T-cell (primary cell): ENCODE measurements around the gene UPK3A. TPM values are rescaled to one million over a fixed set of nuclear protein-coding genes. Genes with fewer than 3 reads are reported as not detected.
A peak's percentile ranks its signal among the peaks of the same experiment; 100 is the strongest.

ENCODE experiments used
- ATAC-seq, 4 experiments: fragments of 200-7000 bp in 3 of 4; fragments of 150-1000 bp in 1 of 4; cut with Tn5 transposase; replicated peaks in 1 of 4; 1 replicate in 3 of 4; 2 replicates in 1 of 4; pipeline ENCODE4 v1.10.0; 2021; ENCODE audit warnings: moderate library complexity in 3 of 4, mild to moderate bottlenecking in 2 of 4, moderate number of reproducible peaks in 1 of 4
- CTCF ChIA-PET, 2 donors: fragments of 300-600 bp; sonication (Branson Sonifier 250); formaldehyde crosslinking; loops; one replicate each; lab custom pipeline; 2022; ENCODE audit warnings: antibody characterized with exemption in 2 of 2; lab: Charles Lee
- POLR2A ChIA-PET, 2 donors: fragments of 300-600 bp; sonication (Branson Sonifier 250); formaldehyde crosslinking; loops; one replicate each; lab custom pipeline; 2022; ENCODE audit warnings: antibody characterized with exemption in 2 of 2; lab: Charles Lee
- DNase-seq, 35 experiments: peaks; one replicate each; pipeline versions ENCODE4 v3.0.0 to v3.0.0-alpha.2; 2013 to 2023
- H3K27ac ChIP-seq: one replicate; pipeline ENCODE4 v1.5.1; 2013; ENCODE audit warnings: low read length
- H3K27me3 ChIP-seq, 2 experiments: replicated peaks in 1 of 2; 1 replicate in 1 of 2; 2 replicates in 1 of 2; pipeline versions ENCODE4 v1.6.1 to v1.7.0; 2013; ENCODE audit warnings: low read length in 1 of 2, mixed read lengths in 1 of 2; ENCODE audit not compliant: control insufficient read depth in 2 of 2, insufficient read depth in 2 of 2; ENCODE audit errors: extremely low read depth in 1 of 2
- H3K36me3 ChIP-seq, 2 donors: 1 replicate in 1 of 2; 2 replicates in 1 of 2; pipeline versions ENCODE4 v1.6.1 to v1.7.0; 2013; ENCODE audit warnings: low read length in 1 of 2; ENCODE audit not compliant: control insufficient read depth in 2 of 2, insufficient read depth in 1 of 2; ENCODE audit errors: extremely low read depth in 1 of 2
- H3K4me1 ChIP-seq, 2 experiments: 1 replicate in 1 of 2; 2 replicates in 1 of 2; pipeline versions ENCODE4 v1.6.1 to v1.7.0; 2013; ENCODE audit warnings: low read length in 2 of 2, mixed read lengths in 1 of 2; ENCODE audit not compliant: insufficient read depth in 2 of 2, control insufficient read depth in 1 of 2; ENCODE audit errors: extremely low read depth in 1 of 2
- H3K4me3 ChIP-seq, 2 donors: 1 replicate in 1 of 2; 2 replicates in 1 of 2; pipeline versions ENCODE4 v1.5.1 to v1.7.0; 2013; ENCODE audit warnings: mild to moderate bottlenecking in 2 of 2, low read length in 1 of 2, moderate library complexity in 1 of 2; ENCODE audit not compliant: control insufficient read depth in 1 of 2; ENCODE audit errors: extremely low read depth in 1 of 2
- H3K9me3 ChIP-seq: 2 replicates; pipeline ENCODE4 v1.7.0; 2013
- H3K27ac Mint-ChIP-seq, 2 donors: one replicate each; pipeline ENCODE4 v1.8.0; 2020 to 2021; ENCODE audit warnings: mild to moderate bottlenecking in 2 of 2, mixed read lengths in 2 of 2
- H3K27me3 Mint-ChIP-seq, 2 donors: one replicate each; pipeline ENCODE4 v1.8.0; 2021 to 2022; ENCODE audit warnings: mixed read lengths in 2 of 2
- H3K36me3 Mint-ChIP-seq: one replicate; pipeline ENCODE4 v1.8.0; 2021; ENCODE audit warnings: mixed read lengths
- H3K4me1 Mint-ChIP-seq, 3 donors: one replicate each; pipeline ENCODE4 v1.8.0; 2020 to 2022; ENCODE audit warnings: mixed read lengths in 3 of 3, mild to moderate bottlenecking in 1 of 3
- H3K4me3 Mint-ChIP-seq, 3 donors: one replicate each; pipeline ENCODE4 v1.8.0; 2020 to 2022; ENCODE audit warnings: mild to moderate bottlenecking in 3 of 3, mixed read lengths in 3 of 3, moderate library complexity in 3 of 3
- H3K9me3 Mint-ChIP-seq, 3 donors: one replicate each; pipeline ENCODE4 v1.8.0; 2020 to 2022; ENCODE audit warnings: mixed read lengths in 3 of 3
- WGBS: methylation state at CpG from one replicate; pipeline ENCODE4 v1.1.5; 2013; ENCODE audit warnings: missing lambda C conversion rate; ENCODE audit not compliant: insufficient coverage; 5-methylcytosine and 5-hydroxymethylcytosine counted together
- total RNA-seq, 35 experiments: library from RNA in 6 of 35; stranded (reverse) in 6 of 35; fragments of 120-200 nt in 1 of 35; gene quantifications; one replicate each; pipeline versions ENCODE4 v1.2.1 to v1.2.4 and lab custom pipeline; 2013 to 2026

UPK3A gene
- total RNA-seq, 5 donors from 2014 or later (not counting 1 experiment from before 2014, with no cell fraction given) = not detected

- H3K4me3 ChIP-seq = no peak overlapping the region
- CTCF ChIA-PET = interaction anchor here in 1 of 2 donors (0.6 to 0.7 kb wide), 2 partner anchors 77 to 100 kb away, joined by 3 to 4 read pairs; no protein-coding TSS in a partner anchor
Measured at GRCh38 chr22:45296628-45297297, 12.0 kb downstream of the UPK3A start.

GRCh38 chr22:45298934-45299505 lies 14.3 kb downstream of the UPK3A start:
- Mint-ChIP-seq H3K36me3 (no peaks in the 10 kb centered on the region), H3K4me3 (no peak overlapping the region), H3K27ac (peak overlapping the region; percentile 43 to 71), H3K9me3 (no peaks in the 10 kb centered on the region), H3K27me3 (no peaks in the 10 kb centered on the region), H3K4me1 (peaks cover 26 to 28% (median 28%) of the 10 kb centered on the region in 3 donors)
- ChIA-PET CTCF (no interaction called here), POLR2A (no interaction called here)
- Histone ChIP-seq H3K27ac (no peak overlapping the region), H3K36me3 (no peaks in the 10 kb centered on the region), H3K4me1 (peaks cover 6 to 33% of the 10 kb centered on the region in 2 experiments), H3K4me3 (no peak overlapping the region), H3K27me3 (no peaks in the 10 kb centered on the region), H3K9me3 (no peaks in the 10 kb centered on the region)
- 78% methylated on average over 6 of the region's 15 CpGs for WGBS
- ATAC-seq = no peak
- DNase-seq = no peak

More at GRCh38 chr22:45296628-45297297, 12.0 kb downstream of the UPK3A start:
- Mint-ChIP-seq H3K36me3 (no peaks in the 10 kb centered on the region), H3K27me3 (no peaks in the 10 kb centered on the region), H3K9me3 (no peaks in the 10 kb centered on the region), H3K4me1 (peaks cover 26 to 29% (median 28%) of the 10 kb centered on the region in 3 donors), H3K27ac (peak overlapping the region; percentile 92 to 94), H3K4me3 (peak overlapping the region; percentile 1 to 61 (median 31))
- DNase-seq (peak; percentile 22 to 72 (median 43)), ATAC-seq (peak; percentile 94 to 97 (median 97))
- Histone ChIP-seq H3K9me3 (no peaks in the 10 kb centered on the region), H3K36me3 (no peaks in the 10 kb centered on the region), H3K27ac (peak overlapping the region; percentile 70), H3K4me1 (peaks cover 6 to 33% of the 10 kb centered on the region in 2 experiments), H3K27me3 (no peaks in the 10 kb centered on the region)
- POLR2A ChIA-PET = interaction anchor here in 1 of 2 donors (0.6 kb wide), 1 partner anchor 134 kb away, joined by 3 read pairs; no protein-coding TSS in a partner anchor
- 10% methylated on average over 4 of the region's 13 CpGs for WGBS

GRCh38 chr22:45302751-45303150 lies 18.0 kb downstream of the UPK3A start:
- 86% methylated on average over 1 of the region's 8 CpGs for WGBS
- H3K4me1 Mint-ChIP-seq = peaks cover 4 to 14% (median 6%) of the 10 kb centered on the region in 3 donors
- H3K27ac Mint-ChIP-seq = no peak overlapping the region
- H3K36me3 Mint-ChIP-seq = no peaks in the 10 kb centered on the region
- ATAC-seq (no peak), DNase-seq (no peak)
- no peaks in the 10 kb centered on the region for H3K9me3 ChIP-seq
- H3K27me3 ChIP-seq = peaks cover 0 to 5% of the 10 kb centered on the region in 2 experiments
- peaks cover 0 to 7% of the 10 kb centered on the region in 2 experiments for H3K4me1 ChIP-seq
- no peaks in the 10 kb centered on the region for H3K27me3 Mint-ChIP-seq
- no peak overlapping the region for H3K4me3 Mint-ChIP-seq
- no peak overlapping the region for H3K27ac ChIP-seq
- ChIA-PET CTCF (no interaction called here), POLR2A (interaction anchor here in 1 of 2 donors (0.6 kb wide), 1 partner anchor 52 kb away, joined by 3 read pairs; no protein-coding TSS in a partner anchor)
- H3K36me3 ChIP-seq = no peaks in the 10 kb centered on the region
- H3K9me3 Mint-ChIP-seq = no peaks in the 10 kb centered on the region
- no peak overlapping the region for H3K4me3 ChIP-seq

- Mint-ChIP-seq H3K36me3 (no peaks in the 10 kb centered on the region), H3K27me3 (no peaks in the 10 kb centered on the region)
- POLR2A ChIA-PET = interaction anchor here in 1 of 2 donors (0.6 kb wide), 1 partner anchor 52 kb away, joined by 3 read pairs; no protein-coding TSS in a partner anchor
Measured at GRCh38 chr22:45303181-45303580, 18.4 kb downstream of the UPK3A start.

GRCh38 chr22:45304971-45305370 lies 20.2 kb downstream of the UPK3A start:
- Histone ChIP-seq H3K9me3 (no peaks in the 10 kb centered on the region), H3K27ac (no peak overlapping the region), H3K36me3 (no peaks in the 10 kb centered on the region), H3K4me1 (peaks cover 5 to 12% of the 10 kb centered on the region in 2 experiments), H3K4me3 (no peak overlapping the region), H3K27me3 (peaks cover 0 to 5% of the 10 kb centered on the region in 2 experiments)
- ChIA-PET POLR2A (interaction anchor here in 1 of 2 donors (0.6 kb wide), 1 partner anchor 53 kb away, joined by 5 read pairs; no protein-coding TSS in a partner anchor), CTCF (no interaction called here)
- Mint-ChIP-seq H3K27ac (no peak overlapping the region), H3K9me3 (no peaks in the 10 kb centered on the region), H3K4me1 (peaks cover 10 to 13% (median 11%) of the 10 kb centered on the region in 3 donors), H3K4me3 (no peak overlapping the region), H3K36me3 (no peaks in the 10 kb centered on the region), H3K27me3 (no peaks in the 10 kb centered on the region)
- ATAC-seq = no peak
- 100% methylated on average over 3 of the region's 6 CpGs for WGBS
- DNase-seq = no peak

More at GRCh38 chr22:45303181-45303580, 18.4 kb downstream of the UPK3A start:
- H3K4me3 Mint-ChIP-seq = no peak overlapping the region
- H3K4me1 Mint-ChIP-seq = peaks cover 3 to 13% (median 5%) of the 10 kb centered on the region in 3 donors
- H3K4me1 ChIP-seq = peaks cover 0 to 7% of the 10 kb centered on the region in 2 experiments
- peaks cover 0 to 5% of the 10 kb centered on the region in 2 experiments for H3K27me3 ChIP-seq
- ATAC-seq (no peak), DNase-seq (no peak)
- no peaks in the 10 kb centered on the region for H3K9me3 ChIP-seq
- H3K36me3 ChIP-seq = no peaks in the 10 kb centered on the region
- no peak overlapping the region for H3K27ac ChIP-seq
- 43% methylated on average over 3 of the region's 7 CpGs for WGBS
- H3K4me3 ChIP-seq = no peak overlapping the region
- CTCF ChIA-PET = no interaction called here
- no peak overlapping the region for H3K27ac Mint-ChIP-seq
- no peaks in the 10 kb centered on the region for H3K9me3 Mint-ChIP-seq

- peaks cover 12 to 15% (median 12%) of the 10 kb centered on the region in 3 donors for H3K4me1 Mint-ChIP-seq
- H3K27ac Mint-ChIP-seq = no peak overlapping the region
- no peaks in the 10 kb centered on the region for H3K36me3 Mint-ChIP-seq
Measured at GRCh38 chr22:45305456-45306075, 20.8 kb downstream of the UPK3A start.

More at GRCh38 chr22:45305456-45306075, 20.8 kb downstream of the UPK3A start:
- no peaks in the 10 kb centered on the region for H3K27me3 Mint-ChIP-seq
- H3K4me3 Mint-ChIP-seq = no peak overlapping the region
- Histone ChIP-seq H3K4me1 (peaks cover 5 to 16% of the 10 kb centered on the region in 2 experiments), H3K27ac (no peak overlapping the region), H3K36me3 (no peaks in the 10 kb centered on the region), H3K27me3 (peaks cover 0 to 5% of the 10 kb centered on the region in 2 experiments), H3K4me3 (no peak overlapping the region), H3K9me3 (no peaks in the 10 kb centered on the region)
- ATAC-seq = no peak
- ChIA-PET CTCF (no interaction called here), POLR2A (no interaction called here)
- no peaks in the 10 kb centered on the region for H3K9me3 Mint-ChIP-seq
- DNase-seq = no peak
- WGBS = no CpG with 5 or more reads among the region's 6 CpGs
